SK-N-DZ (cell line): ENCODE data around the gene CLCN3.
"Not testable (repeated sequence)": the region's sequence is repeated elsewhere in the genome, so short reads cannot be mapped to it uniquely, and the experiment has no call there.

Source experiments
- DNase-seq: peaks from one replicate; pipeline ENCODE4 v3.0.0-alpha.2; 2015; ENCODE audit warnings: low spot score

CLCN3 gene

GRCh38 chr4:169655401-169655800 lies 35.0 kb downstream of the CLCN3 start:
- no peak for DNase-seq

GRCh38 chr4:169657470-169658107 lies 37.2 kb downstream of the CLCN3 start:
- no peak for DNase-seq

- no peak for DNase-seq
Measured at GRCh38 chr4:169658196-169658595, 37.8 kb downstream of the CLCN3 start.

GRCh38 chr4:169658975-169659715 lies 38.8 kb downstream of the CLCN3 start:
- DNase-seq: no peak

GRCh38 chr4:169659716-169660670 lies 39.6 kb downstream of the CLCN3 start:
- peak; percentile 89 for DNase-seq

GRCh38 chr4:169660929-169661328 lies 40.6 kb downstream of the CLCN3 start:
- no peak for DNase-seq

GRCh38 chr4:169661761-169662160 lies 41.4 kb downstream of the CLCN3 start:
- no peak for DNase-seq

GRCh38 chr4:169662206-169662605 lies 41.8 kb downstream of the CLCN3 start:
- DNase-seq: no peak

- no peak for DNase-seq
Measured at GRCh38 chr4:169663402-169663801, 43.0 kb downstream of the CLCN3 start.

- peak; percentile 4 for DNase-seq
Measured at GRCh38 chr4:169663831-169664230, 43.5 kb downstream of the CLCN3 start.

- DNase-seq: peak; percentile 48
Measured at GRCh38 chr4:169664615-169665014, 44.2 kb downstream of the CLCN3 start.

GRCh38 chr4:169665046-169665737 lies 44.8 kb downstream of the CLCN3 start:
- no peak for DNase-seq

GRCh38 chr4:169668069-169668721 lies 47.8 kb downstream of the CLCN3 start:
- DNase-seq: no peak

GRCh38 chr4:169675825-169676224 lies 55.4 kb downstream of the CLCN3 start:
- DNase-seq: no peak

- no peak for DNase-seq
Measured at GRCh38 chr4:169677150-169677748, 56.9 kb downstream of the CLCN3 start.

GRCh38 chr4:169678486-169678885 lies 58.1 kb downstream of the CLCN3 start:
- not testable (repeated sequence) for DNase-seq

- not testable (repeated sequence) for DNase-seq
Measured at GRCh38 chr4:169678951-169679591, 58.7 kb downstream of the CLCN3 start.

GRCh38 chr4:169682372-169683047 lies 62.1 kb downstream of the CLCN3 start:
- DNase-seq: no peak

- DNase-seq: no peak
Measured at GRCh38 chr4:169689681-169690080, 69.3 kb downstream of the CLCN3 start.
